HCT116 (cell line): ENCODE measurements around the gene WT1.

Experiments
- CEBPB ChIP-seq: IDR thresholded peaks from 2 replicates; pipeline ENCODE4 v1.6.1; 2012; ENCODE audit warnings: low read depth
- CTCF ChIP-seq, 3 experiments: fragments of 200-600 bp in 1 of 3; sonication (generic) in 1 of 3; IDR thresholded peaks in 2 of 3; conservative IDR thresholded peaks in 1 of 3; 2 replicates each; pipeline ENCODE4 v1.5.1; 2012 to 2017; ENCODE audit warnings: low read depth in 2 of 3, low read length in 2 of 3, antibody characterized with exemption in 1 of 3, borderline replicate concordance in 1 of 3, control low read depth in 1 of 3, mild to moderate bottlenecking in 1 of 3, mixed read lengths in 1 of 3, mixed run types in 1 of 3, moderate library complexity in 1 of 3; ENCODE audit not compliant: insufficient read depth in 1 of 3
- EZH2 ChIP-seq: fragments of 200-600 bp; sonication (generic); IDR thresholded peaks from 2 replicates; pipeline ENCODE4 v1.6.1; 2017; ENCODE audit warnings: antibody characterized with exemption, mixed run types
- POLR2A ChIP-seq: IDR thresholded peaks from 2 replicates; pipeline ENCODE4 v1.7.0; 2011; ENCODE audit warnings: borderline replicate concordance; ENCODE audit not compliant: insufficient read depth, insufficient read length; ENCODE audit errors: extremely low read depth

GRCh38 chr11:32366666-32367065, 68.7 kb downstream of the WT1 start:
- TF ChIP-seq EZH2 (no peak), CTCF (IDR thresholded peaks at IDR 0.05 in 2 of 3, conservative IDR thresholded peaks at IDR 0.05 in 1 of 3; ENCODE audit: borderline replicate concordance in 1 of 3, insufficient read depth in 1 of 3, low read depth in 2 of 3, low read length in 2 of 3) (no peak), CEBPB (no peak), POLR2A (no peak)
